Measurements from ENCODE around the gene KCNJ16.

The KCNJ16 gene

GRCh38 chr17:70169709-70170597 is 94.9 kb downstream of the KCNJ16 start:
- DNase-seq (ENCODE audit: low spot score): peak; percentile 25

- peak; percentile 10 for DNase-seq (ENCODE audit: low spot score)
These were observed 96.1 kb downstream of the KCNJ16 start for GRCh38 chr17:70171159-70171558.

- DNase-seq (ENCODE audit: low spot score): no peak
These were observed 97.4 kb downstream of the KCNJ16 start for GRCh38 chr17:70172449-70172848.

GRCh38 chr17:70172923-70173322 is 97.9 kb downstream of the KCNJ16 start:
- DNase-seq (ENCODE audit: low spot score): no peak

- DNase-seq (ENCODE audit: low spot score): no peak
These were observed 98.7 kb downstream of the KCNJ16 start for GRCh38 chr17:70173681-70174080.

GRCh38 chr17:70181376-70181775 is 106.4 kb downstream of the KCNJ16 start:
- no peak for DNase-seq (ENCODE audit: low spot score)

GRCh38 chr17:70181866-70182265 is 106.8 kb downstream of the KCNJ16 start:
- no peak for DNase-seq (ENCODE audit: low spot score)

GRCh38 chr17:70183508-70183907 is 108.5 kb downstream of the KCNJ16 start:
- DNase-seq (ENCODE audit: low spot score): no peak

- no peak for DNase-seq (ENCODE audit: low spot score)
These were observed 109.2 kb downstream of the KCNJ16 start for GRCh38 chr17:70184207-70184606.

- no peak for DNase-seq (ENCODE audit: low spot score)
These were observed 109.7 kb downstream of the KCNJ16 start for GRCh38 chr17:70184770-70185169.

Data from SW480 (cell line).